ENCODE results near the gene ADAMTS10.

Gene ADAMTS10

GRCh38 chr19:8631425-8631819 is 20.9 kb upstream of the ADAMTS10 start:
- TF ChIP-seq CTCF (IDR thresholded peaks at IDR 0.05) = no peak

GRCh38 chr19:8630796-8631424 is 20.4 kb upstream of the ADAMTS10 start:
- no peak for TF ChIP-seq CTCF (IDR thresholded peaks at IDR 0.05)

GRCh38 chr19:8629996-8630683 is 19.6 kb upstream of the ADAMTS10 start, which contains the start of gene NFILZ:
Gene NFILZ, plus strand, starts transcription at chr19:8630633. Its CDS starts 46,133 bp downstream, at chr19:8676766.
- no peak for TF ChIP-seq CTCF (IDR thresholded peaks at IDR 0.05)

GRCh38 chr19:8629184-8629583 is 18.7 kb upstream of the ADAMTS10 start:
- no peak for TF ChIP-seq CTCF (IDR thresholded peaks at IDR 0.05)

GRCh38 chr19:8626842-8627241 is 16.3 kb upstream of the ADAMTS10 start:
- no peak for TF ChIP-seq CTCF (IDR thresholded peaks at IDR 0.05)

- TF ChIP-seq CTCF (IDR thresholded peaks at IDR 0.05) = no peak
These were observed 8.2 kb upstream of the ADAMTS10 start for GRCh38 chr19:8618751-8619150.

GRCh38 chr19:8617984-8618383 is 7.5 kb upstream of the ADAMTS10 start:
- TF ChIP-seq CTCF (IDR thresholded peaks at IDR 0.05) = no peak
